IMR-90 (cell line): ENCODE results near the gene OBI1. TPM values are rescaled to one million over a fixed set of nuclear protein-coding genes. Genes with fewer than 3 reads are reported as not detected.

Experiments
- ATAC-seq: fragments of 200-7000 bp; cut with Tn5 transposase; 2 replicates; pipeline ENCODE4 v1.9.1; 2020; ENCODE audit warnings: low read depth, mild to moderate bottlenecking, moderate library complexity
- BruUV-seq: library from RNA; stranded (reverse); fragments of 400-500 nt; replicated peaks from 2 replicates; lab custom pipeline; 2021; lab: Mats Ljungman, UMichigan
- CTCF ChIA-PET: fragments of 300-600 bp; formaldehyde crosslinking; extraction: SDS; loops from one replicate; lab custom pipeline; 2021; ENCODE audit warnings: antibody characterized with exemption; lab: Yijun Ruan, JAX
- POLR2A ChIA-PET: fragments of 300-600 bp; sonication (Branson Sonifier 250); formaldehyde crosslinking; loops from one replicate; lab custom pipeline; 2022; ENCODE audit warnings: antibody characterized with exemption; ENCODE audit not compliant: unreplicated experiment; lab: Charles Lee
- DNase-seq: peaks from one replicate; pipeline ENCODE4 v3.0.0; 2013
- H2AFZ ChIP-seq: replicated peaks from 2 replicates; pipeline ENCODE3; 2013; ENCODE audit warnings: low read length, mild to moderate bottlenecking; ENCODE audit not compliant: poor library complexity
- H2AK5ac ChIP-seq: 2 replicates; pipeline ENCODE4 v1.6.1; 2013; ENCODE audit warnings: low read depth, low read length, inconsistent platforms
- H2AK9ac ChIP-seq: replicated peaks from 2 replicates; pipeline ENCODE3; 2013; ENCODE audit warnings: mild to moderate bottlenecking, low read depth, low read length, moderate library complexity; ENCODE audit not compliant: poor library complexity
- H2BK120ac ChIP-seq: 2 replicates; pipeline ENCODE4 v1.6.1; 2013; ENCODE audit warnings: low read depth, low read length, inconsistent platforms
- H2BK15ac ChIP-seq: 3 replicates; pipeline ENCODE4 v1.6.1; 2013; ENCODE audit warnings: low read depth, low read length, inconsistent platforms
- H2BK20ac ChIP-seq: 2 replicates; pipeline ENCODE4 v1.6.1; 2013; ENCODE audit warnings: low read depth, mild to moderate bottlenecking, inconsistent platforms, low read length, moderate library complexity
- H2BK5ac ChIP-seq: 2 replicates; pipeline ENCODE4 v1.6.1; 2013; ENCODE audit warnings: mild to moderate bottlenecking, low read depth, low read length, inconsistent platforms; ENCODE audit not compliant: poor library complexity, severe bottlenecking
- H3K14ac ChIP-seq: replicated peaks from 2 replicates; pipeline ENCODE4 v1.6.1; 2013; ENCODE audit warnings: low read depth, low read length, inconsistent platforms
- H3K18ac ChIP-seq: 2 replicates; pipeline ENCODE4 v1.6.1; 2013; ENCODE audit warnings: low read depth, low read length, control low read depth
- H3K23ac ChIP-seq: 2 replicates; pipeline ENCODE4 v1.6.1; 2013; ENCODE audit warnings: low read depth, low read length, inconsistent platforms
- H3K27ac ChIP-seq: 2 replicates; pipeline ENCODE4 v1.5.1; 2013; ENCODE audit warnings: mild to moderate bottlenecking, control low read depth, low read length; ENCODE audit not compliant: insufficient read depth
- H3K27me3 ChIP-seq: 2 replicates; pipeline ENCODE4 v1.6.1; 2013; ENCODE audit warnings: low read length; ENCODE audit not compliant: control insufficient read depth, insufficient read depth
- H3K36me3 ChIP-seq: 2 replicates; pipeline ENCODE4 v1.6.1; 2013; ENCODE audit warnings: low read length, mixed read lengths; ENCODE audit not compliant: control insufficient read depth, insufficient read depth
- H3K4ac ChIP-seq: 2 replicates; pipeline ENCODE4 v1.6.1; 2013; ENCODE audit warnings: low read depth, low read length, inconsistent platforms
- H3K4me1 ChIP-seq: 2 replicates; pipeline ENCODE4 v1.6.1; 2013; ENCODE audit warnings: low read length, mixed read lengths; ENCODE audit not compliant: control insufficient read depth, insufficient read depth
- H3K4me2 ChIP-seq: 2 replicates; pipeline ENCODE4 v1.6.1; 2013; ENCODE audit warnings: low read depth, mild to moderate bottlenecking, control low read depth, low read length, moderate library complexity
- H3K4me3 ChIP-seq: 2 replicates; pipeline ENCODE4 v1.5.1; 2013; ENCODE audit warnings: low read depth, mild to moderate bottlenecking, control low read depth, low read length, moderate library complexity; ENCODE audit not compliant: insufficient read depth
- H3K56ac ChIP-seq: 2 replicates; pipeline ENCODE4 v1.6.1; 2013; ENCODE audit warnings: low read length, inconsistent platforms; ENCODE audit not compliant: insufficient read depth; ENCODE audit errors: extremely low read depth
- H3K79me1 ChIP-seq, 2 experiments: 2 replicates each; pipeline ENCODE4 v1.6.1; 2013; ENCODE audit warnings: low read length in 2 of 2, inconsistent platforms in 1 of 2, low read depth in 1 of 2
- H3K9ac ChIP-seq: 2 replicates; pipeline ENCODE4 v1.6.1; 2013; ENCODE audit warnings: low read depth, low read length, control low read depth
- H3K9me1 ChIP-seq: 2 replicates; pipeline ENCODE4 v1.6.1; 2013; ENCODE audit warnings: low read length, inconsistent platforms; ENCODE audit not compliant: insufficient read depth
- H3K9me3 ChIP-seq: 2 replicates; pipeline ENCODE4 v1.6.1; 2013; ENCODE audit warnings: low read length; ENCODE audit not compliant: control insufficient read depth, insufficient read depth
- H4K20me1 ChIP-seq: 2 replicates; pipeline ENCODE4 v1.6.1; 2013; ENCODE audit warnings: low read length, inconsistent platforms; ENCODE audit not compliant: insufficient read depth
- H4K5ac ChIP-seq: 2 replicates; pipeline ENCODE4 v1.6.1; 2013; ENCODE audit warnings: mild to moderate bottlenecking, low read depth, low read length, control low read depth
- H4K8ac ChIP-seq, 2 experiments: 2 replicates each; pipeline ENCODE4 v1.6.1; 2013; ENCODE audit warnings: low read depth in 2 of 2, low read length in 2 of 2, control low read depth in 1 of 2, inconsistent platforms in 1 of 2
- H4K91ac ChIP-seq: 2 replicates; pipeline ENCODE4 v1.6.1; 2013; ENCODE audit warnings: low read depth, low read length, inconsistent platforms; ENCODE audit not compliant: insufficient read depth
- BHLHE40 ChIP-seq: fragments of 150-350 bp; IDR thresholded peaks from 2 replicates; pipeline ENCODE4 v1.6.1; 2016; ENCODE audit warnings: mild to moderate bottlenecking, low read depth, low read length
- CEBPB ChIP-seq: IDR thresholded peaks from 2 replicates; pipeline ENCODE4 v1.6.1; 2012; ENCODE audit warnings: low read depth, low read length, improper control_type of control experiment
- MXI1 ChIP-seq: IDR thresholded peaks from 2 replicates; pipeline ENCODE4 v1.6.1; 2012; ENCODE audit warnings: low read depth, mild to moderate bottlenecking, low read length, moderate library complexity, borderline replicate concordance
- NFE2L2 ChIP-seq: fragments of 150-350 bp; IDR thresholded peaks from 2 replicates; pipeline ENCODE4 v1.6.1; 2016; ENCODE audit warnings: low read depth, mild to moderate bottlenecking, low read length
- WGBS, 2 experiments: methylation state at CpG; one replicate each; pipeline versions ENCODE4 v1.1.5 to v1.1.7; 2013; ENCODE audit warnings: missing lambda C conversion rate in 2 of 2; ENCODE audit not compliant: insufficient read length in 1 of 2; ENCODE audit errors: extremely low coverage in 2 of 2; 5-methylcytosine and 5-hydroxymethylcytosine counted together
- dilution Hi-C: fragments of 300-500 bp; cut with HindIII; formaldehyde crosslinking; loops from one replicate; pipeline ENCODE4 v1.14.3; 2018; ENCODE audit warnings: low sequenced_read_pairs; ENCODE audit not compliant: unreplicated experiment
- in situ Hi-C: fragments of 300-500 bp; cut with MboI; formaldehyde crosslinking; loops from 3 replicates; pipeline ENCODE4 v1.14.3; 2019; ENCODE audit warnings: low sequenced_read_pairs, inconsistent platforms, mixed read lengths
- intact Hi-C: fragments of 100-400 bp; cut with micrococcal nuclease; formaldehyde crosslinking; loops from 2 replicates; pipeline ENCODE4 v1.10.0; 2022
- polyA plus RNA-seq, 3 experiments: library from polyadenylated mRNA; depleted of rRNA; stranded (reverse); fragments of >200 nt; gene quantifications; 2 replicates each; pipeline ENCODE4 v1.2.3, GENCODE V29; 2012; ENCODE audit warnings: low replicate concordance in 1 of 3
- total RNA-seq: library from RNA; depleted of rRNA; stranded (reverse); fragments of >200 nt; gene quantifications from 2 replicates; pipeline ENCODE4 v1.2.3, GENCODE V29; 2012
- TF ChIP-seq, protein P1 (sequence below): fragments of 150-350 bp; IDR thresholded peaks from 2 replicates; pipeline ENCODE4 v1.6.1; 2017; ENCODE audit warnings: mild to moderate bottlenecking, antibody characterized with exemption, low read length, low read depth

OBI1 gene
- total and polyA plus RNA-seq, 2 of the 4 experiments (the other 2 are of a cell fraction): 4.4 to 11.8 TPM

GRCh38 chr13:78610381-78610883, 48.5 kb downstream of the OBI1 start:
- 40% methylated on average over 1 of the region's 4 CpGs; no CpG with 5 or more reads in 1 of the 2 experiments for WGBS, 2 experiments
- H2AFZ ChIP-seq: no peak overlapping the region
- H2AK9ac ChIP-seq: no peak overlapping the region
- H3K18ac ChIP-seq: no peak overlapping the region
- no peak overlapping the region for H4K5ac ChIP-seq
- intact Hi-C loops: no loop called here
- H3K4ac ChIP-seq: no peak overlapping the region
- ATAC-seq (no peak; the same call in 1 of the 2 replicates), DNase-seq (peak; percentile 49)
- no peak overlapping the region for H3K4me3 ChIP-seq
- no peak for TF ChIP-seq NFE2L2
- TF ChIP-seq BHLHE40: no peak
- TF ChIP-seq MXI1: no peak
- TF ChIP-seq, protein P1, sequence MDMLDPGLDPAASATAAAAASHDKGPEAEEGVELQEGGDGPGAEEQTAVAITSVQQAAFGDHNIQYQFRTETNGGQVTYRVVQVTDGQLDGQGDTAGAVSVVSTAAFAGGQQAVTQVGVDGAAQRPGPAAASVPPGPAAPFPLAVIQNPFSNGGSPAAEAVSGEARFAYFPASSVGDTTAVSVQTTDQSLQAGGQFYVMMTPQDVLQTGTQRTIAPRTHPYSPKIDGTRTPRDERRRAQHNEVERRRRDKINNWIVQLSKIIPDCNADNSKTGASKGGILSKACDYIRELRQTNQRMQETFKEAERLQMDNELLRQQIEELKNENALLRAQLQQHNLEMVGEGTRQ: no peak
- no peak for TF ChIP-seq CEBPB
- H2BK20ac ChIP-seq: no peak overlapping the region
- no peak overlapping the region for H2BK5ac ChIP-seq
- no peak overlapping the region for H3K9ac ChIP-seq
- no peaks in the 10 kb centered on the region for H3K9me1 ChIP-seq
- peaks cover 10% of the 10 kb centered on the region; the same call in 1 of the 2 replicates for H3K9me3 ChIP-seq
- in situ Hi-C loops: no loop called here
- H3K56ac ChIP-seq: no peak overlapping the region
- no peaks in the 10 kb centered on the region for H3K36me3 ChIP-seq
- peaks cover 56% of the 10 kb centered on the region for H3K27me3 ChIP-seq
- POLR2A ChIA-PET: no interaction called here
- no peaks in the 10 kb centered on the region for H3K79me1 ChIP-seq
- H4K8ac ChIP-seq: no peak overlapping the region
- no peak overlapping the region for H3K4me2 ChIP-seq
- H2AK5ac ChIP-seq: no peak overlapping the region
- no peak overlapping the region for H2BK15ac ChIP-seq
- H3K23ac ChIP-seq: no peak overlapping the region
- no peak overlapping the region for H3K27ac ChIP-seq
- no peak overlapping the region for H3K14ac ChIP-seq
- no peak overlapping the region for H2BK120ac ChIP-seq
- peaks cover 3% of the 10 kb centered on the region; the same call in 1 of the 2 replicates for H3K4me1 ChIP-seq
- no peak overlapping the region for H4K91ac ChIP-seq
- dilution Hi-C loops: no loop called here
- BruUV-seq: no TSS peak
- no peaks in the 10 kb centered on the region for H4K20me1 ChIP-seq
- CTCF ChIA-PET: no interaction called here
